Fibroblast of lung (primary cell): ENCODE measurements around the gene SLPI. TPM values are rescaled to one million over a fixed set of nuclear protein-coding genes. Genes with fewer than 3 reads are reported as not detected.

Experiments used
- DNase-seq, 2 donors: peaks; one replicate each; pipeline versions ENCODE4 v3.0.0 to v3.0.0-alpha.2; 2010; ENCODE audit warnings: low read depth in 2 of 2
- H2AFZ ChIP-seq: 2 replicates; pipeline ENCODE4 v1.5.1; 2012; ENCODE audit warnings: low read length, control low read depth, inconsistent platforms
- H3K27ac ChIP-seq: 2 replicates; pipeline ENCODE4 v1.5.1; 2011; ENCODE audit warnings: low read length, control low read depth; ENCODE audit not compliant: insufficient read depth
- H3K27me3 ChIP-seq: 2 replicates; pipeline ENCODE4 v1.5.1; 2011; ENCODE audit warnings: mild to moderate bottlenecking, low read length; ENCODE audit not compliant: control insufficient read depth, insufficient read depth
- H3K36me3 ChIP-seq: 2 replicates; pipeline ENCODE4 v1.5.1; 2011; ENCODE audit warnings: low read length; ENCODE audit not compliant: control insufficient read depth, insufficient read depth
- H3K4me1 ChIP-seq: 2 replicates; pipeline ENCODE4 v1.5.1; 2011; ENCODE audit warnings: low read length; ENCODE audit not compliant: control insufficient read depth, insufficient read depth; ENCODE audit errors: extremely low read depth
- H3K4me2 ChIP-seq: 2 replicates; pipeline ENCODE4 v1.5.1; 2011; ENCODE audit warnings: low read length, control low read depth; ENCODE audit not compliant: insufficient read depth; ENCODE audit errors: extremely low read depth
- H3K4me3 ChIP-seq, 4 experiments: fragments of 200-600 bp in 1 of 4; sonication (generic) in 1 of 4; replicated peaks in 1 of 4; 2 replicates each; pipeline ENCODE4 v1.5.1; 2011 to 2016; ENCODE audit warnings: low read length in 4 of 4, low read depth in 3 of 4, mild to moderate bottlenecking in 3 of 4, control low read depth in 2 of 4, inconsistent platforms in 1 of 4, mixed read lengths in 1 of 4; ENCODE audit not compliant: insufficient read depth in 1 of 4; ENCODE audit errors: control extremely low read depth in 1 of 4
- H3K79me2 ChIP-seq: 2 replicates; pipeline ENCODE4 v1.5.1; 2012; ENCODE audit warnings: mild to moderate bottlenecking, low read length, inconsistent platforms; ENCODE audit not compliant: control insufficient read depth, insufficient read depth
- H3K9ac ChIP-seq: 2 replicates; pipeline ENCODE4 v1.5.1; 2011; ENCODE audit warnings: mild to moderate bottlenecking, low read length, control low read depth; ENCODE audit not compliant: insufficient read depth
- H3K9me3 ChIP-seq: 2 replicates; pipeline ENCODE4 v1.5.1; 2012; ENCODE audit warnings: low read depth, low read length; ENCODE audit not compliant: control insufficient read depth, insufficient read depth
- H4K20me1 ChIP-seq: 2 replicates; pipeline ENCODE4 v1.5.1; 2011; ENCODE audit warnings: low read length; ENCODE audit not compliant: control insufficient read depth, insufficient read depth; ENCODE audit errors: extremely low read depth
- EZH2 ChIP-seq: IDR thresholded peaks from 2 replicates; pipeline ENCODE4 v1.5.1; 2012; ENCODE audit warnings: low read length, control low read depth, mild to moderate bottlenecking; ENCODE audit errors: missing control alignments
- polyA plus RNA-seq, 2 donors: library from polyadenylated mRNA; depleted of rRNA in 1 of 2; stranded (reverse) in 1 of 2; unstranded in 1 of 2; fragments of >200 nt; gene quantifications; 2 replicates each; pipeline ENCODE4 v1.2.1, GENCODE V29; 2011 to 2012; ENCODE audit warnings: missing spikeins in 1 of 2
- total RNA-seq: library from RNA; depleted of rRNA; stranded (reverse); fragments of >200 nt; gene quantifications from 2 replicates; pipeline ENCODE4 v1.2.1, GENCODE V29; 2014
- TF ChIP-seq, protein P1 (sequence below), 2 donors: IDR thresholded peaks in 1 of 2; conservative IDR thresholded peaks in 1 of 2; 1 replicate in 1 of 2; 2 replicates in 1 of 2; pipeline ENCODE4 v1.5.1; 2011 to 2012; ENCODE audit warnings: low read length in 2 of 2, control low read depth in 1 of 2, inconsistent platforms in 1 of 2, low read depth in 1 of 2, mild to moderate bottlenecking in 1 of 2

The SLPI gene
- total and polyA plus RNA-seq, 2 donors (not counting 1 experiment from before 2014, with no cell fraction given) = 0.17 to 3.7 TPM

DNA sequence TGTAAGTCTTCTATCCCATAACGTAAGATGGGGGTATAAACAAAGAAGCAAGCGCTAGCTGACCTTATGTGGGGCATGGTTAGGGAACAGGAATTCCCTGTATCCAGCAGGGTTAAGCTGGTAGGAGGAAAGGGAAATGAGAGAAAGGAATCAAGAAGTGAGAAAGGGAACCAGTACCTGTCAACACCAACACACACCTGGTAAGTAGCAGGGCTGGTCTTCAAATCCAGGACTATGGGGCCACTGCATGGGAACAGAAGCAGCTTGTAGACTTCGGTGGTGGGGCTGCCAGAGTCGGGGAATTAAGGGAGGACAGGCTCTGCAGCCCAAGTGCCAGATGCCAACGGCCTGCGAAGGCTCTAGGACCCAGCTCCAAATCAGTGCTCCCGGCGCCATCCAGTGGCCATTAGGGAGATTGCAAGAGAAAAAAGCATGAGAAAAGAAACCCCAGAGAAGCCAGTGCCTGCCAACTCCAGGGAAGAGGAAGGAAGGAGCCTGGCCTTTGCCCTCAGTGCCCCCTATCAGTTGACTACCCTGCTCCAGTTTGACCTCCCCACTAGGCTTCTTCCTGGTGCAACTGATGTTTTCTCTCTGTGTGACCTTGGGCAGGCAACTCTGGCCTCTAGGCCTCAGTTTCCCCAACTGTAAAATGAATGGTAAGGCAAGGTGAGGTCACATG, 36.5 kb upstream of the SLPI start:
- Histone ChIP-seq H3K79me2 (no peaks in the 10 kb centered on the region), H3K4me3 (no peak overlapping the region), H3K9ac (no peak overlapping the region), H3K9me3 (no peaks in the 10 kb centered on the region), H3K4me2 (no peak overlapping the region), H3K27ac (no peak overlapping the region), H4K20me1 (no peaks in the 10 kb centered on the region), H3K36me3 (no peaks in the 10 kb centered on the region), H2AFZ (no peak overlapping the region), H3K4me1 (peaks cover 2% of the 10 kb centered on the region), H3K27me3 (peaks cover 19% of the 10 kb centered on the region)
- TF ChIP-seq, protein P1, sequence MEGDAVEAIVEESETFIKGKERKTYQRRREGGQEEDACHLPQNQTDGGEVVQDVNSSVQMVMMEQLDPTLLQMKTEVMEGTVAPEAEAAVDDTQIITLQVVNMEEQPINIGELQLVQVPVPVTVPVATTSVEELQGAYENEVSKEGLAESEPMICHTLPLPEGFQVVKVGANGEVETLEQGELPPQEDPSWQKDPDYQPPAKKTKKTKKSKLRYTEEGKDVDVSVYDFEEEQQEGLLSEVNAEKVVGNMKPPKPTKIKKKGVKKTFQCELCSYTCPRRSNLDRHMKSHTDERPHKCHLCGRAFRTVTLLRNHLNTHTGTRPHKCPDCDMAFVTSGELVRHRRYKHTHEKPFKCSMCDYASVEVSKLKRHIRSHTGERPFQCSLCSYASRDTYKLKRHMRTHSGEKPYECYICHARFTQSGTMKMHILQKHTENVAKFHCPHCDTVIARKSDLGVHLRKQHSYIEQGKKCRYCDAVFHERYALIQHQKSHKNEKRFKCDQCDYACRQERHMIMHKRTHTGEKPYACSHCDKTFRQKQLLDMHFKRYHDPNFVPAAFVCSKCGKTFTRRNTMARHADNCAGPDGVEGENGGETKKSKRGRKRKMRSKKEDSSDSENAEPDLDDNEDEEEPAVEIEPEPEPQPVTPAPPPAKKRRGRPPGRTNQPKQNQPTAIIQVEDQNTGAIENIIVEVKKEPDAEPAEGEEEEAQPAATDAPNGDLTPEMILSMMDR (conservative IDR thresholded peaks at IDR 0.05 in 1 of 2, IDR thresholded peaks at IDR 0.05 in 1 of 2; ENCODE audit: low read depth in 1 of 2, low read length in 2 of 2) = peak; percentile 91 to 94
- no peak for TF ChIP-seq EZH2
- peak; percentile 37 to 71 for DNase-seq

DNA sequence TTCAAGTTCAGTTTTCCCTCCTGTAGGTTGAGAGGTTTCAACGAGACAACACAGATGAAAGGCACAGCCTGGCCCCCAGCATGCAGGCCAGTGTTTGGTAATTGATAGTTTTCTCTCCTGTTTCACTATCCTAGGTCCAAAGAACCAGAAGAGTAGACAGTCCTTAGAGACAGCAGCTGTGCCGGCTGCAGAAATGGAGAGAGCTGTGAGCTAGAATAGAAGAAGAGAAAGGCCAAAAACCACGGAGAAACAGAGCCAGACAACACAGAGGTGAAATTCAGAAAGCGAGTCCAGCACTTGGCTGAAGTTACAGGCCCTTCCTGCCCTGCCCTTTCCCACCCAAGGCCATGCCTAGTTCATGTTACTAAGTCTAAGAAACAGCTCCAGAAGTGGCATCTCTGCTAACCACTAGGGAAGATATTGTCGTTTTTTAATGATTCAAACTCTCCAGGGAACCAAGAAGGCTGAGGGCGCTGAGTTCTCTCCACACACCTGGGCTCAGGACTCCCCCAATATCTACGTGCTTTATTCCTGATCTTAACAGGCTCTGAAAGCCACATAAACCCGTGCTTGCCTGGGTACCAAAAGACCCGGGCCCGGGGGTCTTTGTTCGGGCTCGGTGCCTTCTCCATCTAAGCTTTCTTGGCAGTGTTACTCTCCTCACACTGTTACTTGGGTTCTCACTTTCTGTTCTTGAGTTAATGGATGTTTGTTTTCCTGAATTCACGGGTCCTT, 35.7 kb upstream of the SLPI start:
- H2AFZ ChIP-seq = no peak overlapping the region
- no peak for TF ChIP-seq EZH2
- TF ChIP-seq, protein P1 (conservative IDR thresholded peaks at IDR 0.05 in 1 of 2, IDR thresholded peaks at IDR 0.05 in 1 of 2; ENCODE audit: low read depth in 1 of 2, low read length in 2 of 2) = no peak

DNA sequence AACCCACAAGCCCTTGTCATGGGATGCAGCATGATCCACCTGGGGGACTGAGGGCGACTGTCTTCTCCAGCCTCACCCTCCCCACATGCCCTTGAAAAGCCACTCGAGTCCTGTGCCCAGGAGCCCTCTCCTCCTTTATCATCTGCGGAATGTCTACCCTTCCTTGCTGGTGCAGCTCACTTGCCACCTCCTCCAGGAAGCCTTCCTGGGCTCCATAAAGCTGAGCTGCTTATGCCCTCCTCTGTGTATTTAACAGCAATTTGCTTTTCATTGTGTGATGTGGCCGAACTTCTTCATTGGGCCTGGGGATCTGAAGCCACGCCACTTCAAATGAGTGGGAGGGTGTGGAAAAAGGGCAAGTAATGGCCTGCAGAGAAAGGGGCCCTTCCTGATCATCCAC, 34.5 kb upstream of the SLPI start:
- Histone ChIP-seq H3K4me2 (no peak overlapping the region), H3K79me2 (no peaks in the 10 kb centered on the region), H3K27me3 (peaks cover 21% of the 10 kb centered on the region)

More for the DNA sequence above, 35.7 kb upstream of the SLPI start:
- H3K27me3 ChIP-seq = peaks cover 19% of the 10 kb centered on the region
- no peak overlapping the region for H3K27ac ChIP-seq
- no peak for DNase-seq
- H3K4me2 ChIP-seq = no peak overlapping the region
- peaks cover 2% of the 10 kb centered on the region for H3K4me1 ChIP-seq
- no peak overlapping the region for H3K9ac ChIP-seq
- H3K9me3 ChIP-seq = no peaks in the 10 kb centered on the region
- no peaks in the 10 kb centered on the region for H3K36me3 ChIP-seq
- H4K20me1 ChIP-seq = no peaks in the 10 kb centered on the region
- H3K79me2 ChIP-seq = no peaks in the 10 kb centered on the region
- no peak overlapping the region for H3K4me3 ChIP-seq

More for the DNA sequence above, 34.5 kb upstream of the SLPI start:
- TF ChIP-seq, protein P1 (conservative IDR thresholded peaks at IDR 0.05 in 1 of 2, IDR thresholded peaks at IDR 0.05 in 1 of 2; ENCODE audit: low read depth in 1 of 2, low read length in 2 of 2) = no peak
- peaks cover 2% of the 10 kb centered on the region for H3K4me1 ChIP-seq
- H4K20me1 ChIP-seq = no peaks in the 10 kb centered on the region
- DNase-seq = no peak
- H3K27ac ChIP-seq = no peak overlapping the region
- H2AFZ ChIP-seq = no peak overlapping the region
- H3K9ac ChIP-seq = no peak overlapping the region
- no peak overlapping the region for H3K4me3 ChIP-seq
- H3K36me3 ChIP-seq = no peaks in the 10 kb centered on the region
- H3K9me3 ChIP-seq = no peaks in the 10 kb centered on the region
